HepG2 (cell line): ENCODE results near the gene IDUA. TPM values are rescaled to one million over a fixed set of nuclear protein-coding genes. Genes with fewer than 3 reads are reported as not detected.
A peak's percentile ranks its signal among the peaks of the same experiment; 100 is the strongest.

ENCODE experiments used
- CEBPB ChIP-seq: IDR thresholded peaks from 2 replicates; pipeline ENCODE4 v1.6.1; 2011; ENCODE audit warnings: low read depth, low read length, improper control_type of control experiment, borderline replicate concordance
- CENPBD1 ChIP-seq: sonication (generic); formaldehyde crosslinking; IDR thresholded peaks from 2 replicates; pipeline ENCODE4 v1.8.0; 2022; ENCODE audit warnings: missing genetic modification reagents, low read depth, mild to moderate bottlenecking, borderline replicate concordance
- EED ChIP-seq: sonication (generic); formaldehyde crosslinking; IDR thresholded peaks from 2 replicates; pipeline ENCODE4 v1.5.0; 2020; ENCODE audit warnings: mild to moderate bottlenecking, missing genetic modification reagents
- MLXIP ChIP-seq: sonication (generic); formaldehyde crosslinking; IDR thresholded peaks from 2 replicates; pipeline ENCODE4 v1.9.0; 2021; ENCODE audit warnings: missing genetic modification reagents, borderline replicate concordance
- SKI ChIP-seq: fragments of 450-650 bp; IDR thresholded peaks from one replicate; pipeline ENCODE4 v1.6.1; 2018; ENCODE audit warnings: mild to moderate bottlenecking; ENCODE audit not compliant: partially characterized antibody
- TEAD3 ChIP-seq: optimal IDR thresholded peaks from 2 replicates; pipeline ENCODE3; 2016; ENCODE audit warnings: borderline replicate concordance
- polyA plus RNA-seq, 8 experiments: library from polyadenylated mRNA; depleted of rRNA in 3 of 8; stranded (reverse) in 7 of 8; unstranded in 1 of 8; fragments of >200 nt; fragmentation: Illumina TruSeq in 4 of 8; extraction: Trizol in 4 of 8; gene quantifications; 2 replicates each; pipeline versions ENCODE4 v1.2.1 to v1.2.3, GENCODE V29; 2011 to 2016; ENCODE audit warnings: low read depth in 4 of 8, missing spikeins in 1 of 8, mixed read lengths in 1 of 8; ENCODE audit not compliant: insufficient read depth in 1 of 8
- total RNA-seq, 5 experiments: library from RNA; depleted of rRNA; stranded (reverse); fragments of >200 nt; fragmentation: Illumina TruSeq; extraction: Trizol; gene quantifications; 2 replicates each; pipeline ENCODE4 v1.2.3, GENCODE V29; 2016; ENCODE audit warnings: low read depth in 1 of 5

Gene IDUA
- total and polyA plus RNA-seq, 2 of the 13 experiments (the other 11 are each of a cell fraction or from before 2014, with no cell fraction given), result 0.77 to 1.0 TPM

GRCh38 chr4:995311-996026 lies 8.6 kb downstream of the IDUA start (continued):
- TF ChIP-seq MLXIP (CRISPR knock-in tag) (no peak), CENPBD1 (no peak), EED (CRISPR knock-in tag) (no peak), CEBPB (no peak), SKI (no peak), TEAD3 (CRISPR knock-in tag) (peak; percentile 48)
- TF ChIP-seq, all 625 proteins: peak for 5
